Thymus (tissue), 11 donors: Measurements from ENCODE around the gene NEGR1. TPM values are rescaled to one million over a fixed set of nuclear protein-coding genes. Genes with fewer than 3 reads are reported as not detected.

Experiments
- DNase-seq, 9 donors: peaks; one replicate each; pipeline ENCODE4 v3.0.0-alpha.2; 2013; ENCODE audit warnings: low spot score in 9 of 9, low read depth in 6 of 9, missing footprints in 1 of 9
- H3K27ac ChIP-seq, 2 donors: one replicate each; pipeline ENCODE4 v1.5.1; 2013; ENCODE audit warnings: control low read depth in 1 of 2, low read depth in 1 of 2, low read length in 1 of 2, mild to moderate bottlenecking in 1 of 2, moderate library complexity in 1 of 2
- H3K27me3 ChIP-seq, 2 donors: one replicate each; pipeline ENCODE4 v1.5.1; 2013; ENCODE audit warnings: low read length in 1 of 2; ENCODE audit not compliant: control insufficient read depth in 2 of 2, insufficient read depth in 1 of 2
- H3K36me3 ChIP-seq, 2 donors: one replicate each; pipeline ENCODE4 v1.5.1; 2013; ENCODE audit warnings: low read length in 1 of 2, mild to moderate bottlenecking in 1 of 2, moderate library complexity in 1 of 2; ENCODE audit not compliant: control insufficient read depth in 2 of 2, insufficient read depth in 2 of 2
- H3K4me1 ChIP-seq, 2 donors: one replicate each; pipeline ENCODE4 v1.5.1; 2013; ENCODE audit warnings: low read length in 2 of 2; ENCODE audit not compliant: control insufficient read depth in 2 of 2, insufficient read depth in 2 of 2
- H3K4me3 ChIP-seq, 2 donors: one replicate each; pipeline ENCODE4 v1.5.1; 2013; ENCODE audit warnings: low read length in 2 of 2, control low read depth in 1 of 2, mild to moderate bottlenecking in 1 of 2
- H3K9me3 ChIP-seq, 2 donors: one replicate each; pipeline ENCODE4 v1.5.1; 2013; ENCODE audit warnings: low read length in 1 of 2, mild to moderate bottlenecking in 1 of 2; ENCODE audit not compliant: control insufficient read depth in 2 of 2, insufficient read depth in 1 of 2
- WGBS: extraction: QIAGEN DNeasy Blood & Tissue Kit; methylation state at CpG from one replicate; pipeline ENCODE4 v1.1.7; 2013; 5-methylcytosine and 5-hydroxymethylcytosine counted together
- polyA plus RNA-seq: library from polyadenylated mRNA; stranded (reverse); fragments of 200-250 nt; gene quantifications from one replicate; pipeline ENCODE4 v1.2.3, GENCODE V29; 2013
- total RNA-seq: library from RNA; stranded (reverse); fragments of 120-200 nt; gene quantifications from one replicate; pipeline ENCODE4 v1.2.4, GENCODE V29; 2013
- donor health status: healthy.

NEGR1 gene
- total and polyA plus RNA-seq, 2 donors = 2.8 to 3.3 TPM

- H3K4me3 ChIP-seq = no peak overlapping the region
- H3K4me1 ChIP-seq = no peaks in the 10 kb centered on the region
- no peaks in the 10 kb centered on the region for H3K36me3 ChIP-seq
- DNase-seq = no peak
- WGBS = 98% methylated on average over 2 of the region's 2 CpGs
- no peak overlapping the region for H3K27ac ChIP-seq
- no peaks in the 10 kb centered on the region for H3K9me3 ChIP-seq
- H3K27me3 ChIP-seq = no peaks in the 10 kb centered on the region
These were observed 422.5 kb downstream of the NEGR1 start for GRCh38 chr1:71859806-71860205.

GRCh38 chr1:71857862-71858261 lies 424.5 kb downstream of the NEGR1 start:
- H3K4me1 ChIP-seq = no peaks in the 10 kb centered on the region
- H3K4me3 ChIP-seq = no peak overlapping the region
- 99% methylated on average over 1 of the region's 1 CpG for WGBS
- no peak overlapping the region for H3K27ac ChIP-seq
- DNase-seq = no peak
- H3K36me3 ChIP-seq = no peaks in the 10 kb centered on the region
- H3K27me3 ChIP-seq = no peaks in the 10 kb centered on the region
- no peaks in the 10 kb centered on the region for H3K9me3 ChIP-seq

- DNase-seq = no peak
- H3K27ac ChIP-seq = no peak overlapping the region
- no peak overlapping the region for H3K4me3 ChIP-seq
- H3K4me1 ChIP-seq = no peaks in the 10 kb centered on the region
- 96% methylated on average over 2 of the region's 2 CpGs for WGBS
- H3K36me3 ChIP-seq = no peaks in the 10 kb centered on the region
- no peaks in the 10 kb centered on the region for H3K27me3 ChIP-seq
- H3K9me3 ChIP-seq = peaks cover 0 to 4% of the 10 kb centered on the region in 2 donors
These were observed 429.0 kb downstream of the NEGR1 start for GRCh38 chr1:71853360-71853759.

GRCh38 chr1:71850936-71851335 lies 431.4 kb downstream of the NEGR1 start:
- no peak overlapping the region for H3K27ac ChIP-seq
- no peaks in the 10 kb centered on the region for H3K27me3 ChIP-seq
- WGBS = 41% methylated on average over 3 of the region's 3 CpGs
- peaks cover 0 to 4% of the 10 kb centered on the region in 2 donors for H3K9me3 ChIP-seq
- no peaks in the 10 kb centered on the region for H3K36me3 ChIP-seq
- no peak overlapping the region for H3K4me3 ChIP-seq
- no peaks in the 10 kb centered on the region for H3K4me1 ChIP-seq
- DNase-seq = peak in 1 of 9 donors; percentile 6

- no peak for DNase-seq
- no peak overlapping the region for H3K4me3 ChIP-seq
- no peak overlapping the region for H3K27ac ChIP-seq
- H3K36me3 ChIP-seq = no peaks in the 10 kb centered on the region
- peaks cover 0 to 4% of the 10 kb centered on the region in 2 donors for H3K9me3 ChIP-seq
- H3K4me1 ChIP-seq = no peaks in the 10 kb centered on the region
- H3K27me3 ChIP-seq = no peaks in the 10 kb centered on the region
These were observed 431.8 kb downstream of the NEGR1 start for GRCh38 chr1:71850515-71850914.

- Histone ChIP-seq H3K36me3 (no peaks in the 10 kb centered on the region), H3K27ac (no peak overlapping the region), H3K9me3 (no peaks in the 10 kb centered on the region), H3K4me1 (no peaks in the 10 kb centered on the region), H3K27me3 (no peaks in the 10 kb centered on the region), H3K4me3 (no peak overlapping the region)
- WGBS = 97% methylated on average over 2 of the region's 2 CpGs
- DNase-seq = no peak
These were observed 439.3 kb downstream of the NEGR1 start for GRCh38 chr1:71843012-71843411.

GRCh38 chr1:71839876-71840275 lies 442.5 kb downstream of the NEGR1 start:
- Histone ChIP-seq H3K36me3 (no peaks in the 10 kb centered on the region), H3K27ac (no peak overlapping the region), H3K4me1 (no peaks in the 10 kb centered on the region), H3K4me3 (no peak overlapping the region), H3K27me3 (no peaks in the 10 kb centered on the region), H3K9me3 (no peaks in the 10 kb centered on the region)
- DNase-seq = no peak
- whole genome bisulfite sequencing = 96% methylated on average over 4 of the region's 4 CpGs

GRCh38 chr1:71836904-71837303 lies 445.4 kb downstream of the NEGR1 start:
- 94% methylated on average over 2 of the region's 2 CpGs for WGBS
- no peaks in the 10 kb centered on the region for H3K27me3 ChIP-seq
- H3K4me3 ChIP-seq = no peak overlapping the region
- no peaks in the 10 kb centered on the region for H3K4me1 ChIP-seq
- no peak overlapping the region for H3K27ac ChIP-seq
- no peak for DNase-seq
- H3K36me3 ChIP-seq = no peaks in the 10 kb centered on the region
- no peaks in the 10 kb centered on the region for H3K9me3 ChIP-seq

- no peak overlapping the region for H3K4me3 ChIP-seq
- H3K9me3 ChIP-seq = no peaks in the 10 kb centered on the region
- H3K27ac ChIP-seq = no peak overlapping the region
- no peak for DNase-seq
- no peaks in the 10 kb centered on the region for H3K4me1 ChIP-seq
- no peaks in the 10 kb centered on the region for H3K36me3 ChIP-seq
- no peaks in the 10 kb centered on the region for H3K27me3 ChIP-seq
These were observed 446.9 kb downstream of the NEGR1 start for GRCh38 chr1:71835442-71835813.
